Lung (tissue), 12 donors: Measurements from ENCODE around the gene SPC25. TPM values are rescaled to one million over a fixed set of nuclear protein-coding genes. Genes with fewer than 3 reads are reported as not detected.

Experiments
- ATAC-seq: fragments of 200-7000 bp; cut with Tn5 transposase; one replicate; pipeline ENCODE4 v1.9.1; 2020; ENCODE audit warnings: moderate number of reproducible peaks; ENCODE audit not compliant: insufficient read depth, low FRiP score
- DNase-seq, 3 donors: peaks; one replicate each; pipeline ENCODE4 v3.0.0-alpha.2; 2013 to 2017
- H3K27ac ChIP-seq, 2 donors: one replicate each; pipeline ENCODE4 v1.5.1; 2013; ENCODE audit warnings: mild to moderate bottlenecking in 2 of 2, moderate library complexity in 2 of 2, control low read depth in 1 of 2, inconsistent platforms in 1 of 2, low read depth in 1 of 2, low read length in 1 of 2
- H3K27me3 ChIP-seq, 3 donors: one replicate each; pipeline ENCODE4 v1.5.1; 2013; ENCODE audit warnings: low read length in 2 of 3; ENCODE audit not compliant: control insufficient read depth in 3 of 3, insufficient read depth in 3 of 3
- H3K36me3 ChIP-seq, 4 donors: one replicate each; pipeline ENCODE4 v1.5.1; 2013; ENCODE audit warnings: low read length in 4 of 4, mild to moderate bottlenecking in 1 of 4, moderate library complexity in 1 of 4; ENCODE audit not compliant: control insufficient read depth in 4 of 4, insufficient read depth in 4 of 4
- H3K4me1 ChIP-seq, 5 donors: one replicate each; pipeline ENCODE4 v1.5.1; 2013; ENCODE audit warnings: low read length in 5 of 5, mild to moderate bottlenecking in 2 of 5, moderate library complexity in 1 of 5; ENCODE audit not compliant: control insufficient read depth in 5 of 5, insufficient read depth in 5 of 5
- H3K4me3 ChIP-seq: one replicate; pipeline ENCODE4 v1.5.1; 2013; ENCODE audit warnings: mild to moderate bottlenecking, control low read depth, moderate library complexity
- H3K9ac ChIP-seq, 2 donors: one replicate each; pipeline ENCODE4 v1.5.1; 2013; ENCODE audit warnings: low read length in 2 of 2, control low read depth in 1 of 2; ENCODE audit not compliant: insufficient read depth in 1 of 2
- H3K9me3 ChIP-seq, 4 donors: one replicate each; pipeline ENCODE4 v1.5.1; 2013; ENCODE audit warnings: low read length in 3 of 4, mild to moderate bottlenecking in 1 of 4, moderate library complexity in 1 of 4; ENCODE audit not compliant: control insufficient read depth in 4 of 4, insufficient read depth in 3 of 4
- CTCF ChIP-seq: IDR thresholded peaks from 2 replicates; pipeline ENCODE4 v1.5.1; 2012; ENCODE audit warnings: mild to moderate bottlenecking; ENCODE audit errors: control extremely low read depth, extremely low read depth
- WGBS, 2 donors: extraction: QIAGEN DNeasy Blood & Tissue Kit; methylation state at CpG; one replicate each; pipeline ENCODE4 v1.1.7; 2013; 5-methylcytosine and 5-hydroxymethylcytosine counted together
- polyA plus RNA-seq, 2 donors: library from polyadenylated mRNA; stranded (reverse); fragments of 200-250 nt; gene quantifications; one replicate each; pipeline ENCODE4 v1.2.1, GENCODE V29; 2013
- total RNA-seq, 2 donors: library from RNA; depleted of rRNA in 1 of 2; stranded (reverse); fragments of >200 nt in 1 of 2; gene quantifications; one replicate each; pipeline ENCODE4 v1.2.1, GENCODE V29; 2014 to 2021
- donor health status: control.
- donor health status: control.
- donor health status: Bipolar disorder and iron deficiency.
- donor health status: healthy.
- donor health status: DM: yes; HTN: yes; CAD: no.

SPC25 gene
- total and polyA plus RNA-seq, 4 donors = 0.67 to 2.1 (median 1.3) TPM

- TF ChIP-seq CTCF = no peak
- H3K27ac ChIP-seq = no peak overlapping the region
These were observed 38.8 kb upstream of the SPC25 start for GRCh38 chr2:168929031-168929430.

DNA sequence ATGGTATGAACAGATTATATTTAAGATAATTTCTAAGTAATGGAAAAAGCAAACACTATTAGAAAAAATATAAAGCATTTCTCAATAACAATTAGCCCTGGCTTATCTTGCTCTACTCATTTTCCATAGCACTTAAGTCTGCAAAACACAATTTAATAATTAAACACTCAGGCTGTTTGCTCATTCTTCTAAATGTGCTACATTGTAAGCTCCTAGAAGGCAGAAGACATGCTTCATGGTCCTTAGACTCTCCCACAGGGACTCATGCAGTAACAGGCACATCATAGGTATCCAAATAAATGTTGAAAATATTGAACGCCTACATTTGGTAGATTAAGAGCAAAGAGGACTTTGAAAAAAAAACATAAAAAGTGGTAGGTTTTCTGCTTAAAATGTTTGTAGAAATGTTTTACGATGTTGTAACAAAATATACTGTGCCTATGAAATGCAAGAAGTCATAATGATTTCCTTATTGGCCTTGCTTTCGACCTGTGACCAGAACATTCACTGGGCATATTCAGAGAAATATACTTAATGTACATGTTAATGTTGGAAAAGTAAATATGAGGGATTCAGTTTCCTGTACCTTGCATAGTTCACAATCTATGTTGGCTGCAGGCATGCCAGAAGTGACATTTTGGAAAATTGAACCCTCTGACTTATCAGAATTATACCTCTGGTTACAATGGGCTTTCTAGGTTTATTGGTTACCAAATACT is 38.0 kb upstream of the SPC25 start:
- Histone ChIP-seq H3K4me1 (no peaks in the 10 kb centered on the region), H3K36me3 (no peaks in the 10 kb centered on the region), H3K27ac (no peak overlapping the region), H3K9me3 (no peaks in the 10 kb centered on the region), H3K9ac (no peak overlapping the region), H3K4me3 (no peak overlapping the region), H3K27me3 (no peaks in the 10 kb centered on the region)
- 72 to 78% methylated on average over 3 of the region's 3 CpGs for WGBS, 2 donors
- TF ChIP-seq CTCF = no peak
- ATAC-seq = no peak
- DNase-seq = no peak

More at GRCh38 chr2:168929031-168929430, 38.8 kb upstream of the SPC25 start:
- DNase-seq (peak in 2 of 3 donors; percentile 10 to 12), ATAC-seq (no peak)
- Histone ChIP-seq H3K4me1 (no peaks in the 10 kb centered on the region), H3K36me3 (no peaks in the 10 kb centered on the region), H3K4me3 (no peak overlapping the region), H3K9ac (no peak overlapping the region), H3K27me3 (no peaks in the 10 kb centered on the region), H3K9me3 (no peaks in the 10 kb centered on the region)
- WGBS, 2 donors = 64 to 80% methylated on average over 3 of the region's 3 CpGs

GRCh38 chr2:168926621-168927386 is 36.6 kb upstream of the SPC25 start:
- no peak for ATAC-seq
- 71 to 82% methylated on average over 3 of the region's 3 CpGs for WGBS, 2 donors

More at GRCh38 chr2:168926621-168927386, 36.6 kb upstream of the SPC25 start:
- no peak for DNase-seq
- TF ChIP-seq CTCF = no peak
- Histone ChIP-seq H3K36me3 (no peaks in the 10 kb centered on the region), H3K27ac (no peak overlapping the region), H3K4me3 (no peak overlapping the region), H3K9me3 (no peaks in the 10 kb centered on the region), H3K4me1 (no peaks in the 10 kb centered on the region), H3K9ac (no peak overlapping the region), H3K27me3 (no peaks in the 10 kb centered on the region)
